WTC11 (cell line): ENCODE data around the gene FTH1. TPM values are rescaled to one million over a fixed set of nuclear protein-coding genes. Genes with fewer than 3 reads are reported as not detected.

ENCODE experiments used
- ATAC-seq: fragments of 200-7000 bp; cut with Tn5 transposase; 2 replicates; pipeline ENCODE4 v1.10.0; 2021; ENCODE audit warnings: mild to moderate bottlenecking, moderate library complexity
- CTCF ChIA-PET: fragments of 300-600 bp; sonication (Branson Sonifier 250); formaldehyde crosslinking; loops from one replicate; lab custom pipeline; 2021; ENCODE audit warnings: antibody characterized with exemption; lab: Charles Lee
- POLR2A ChIA-PET: fragments of 350-600 bp; sonication (Branson Sonifier 250); formaldehyde crosslinking; loops from one replicate; lab custom pipeline; 2021; ENCODE audit warnings: antibody characterized with exemption; lab: Charles Lee
- DNase-seq: peaks from one replicate; pipeline ENCODE4 v3.0.0; 2021; ENCODE audit warnings: low spot score
- H3K27ac Mint-ChIP-seq: 2 replicates; pipeline ENCODE4 v1.8.0; 2021; ENCODE audit warnings: mixed read lengths
- H3K27me3 Mint-ChIP-seq: 2 replicates; pipeline ENCODE4 v1.8.0; 2021; ENCODE audit warnings: low read depth, mild to moderate bottlenecking, moderate library complexity, mixed read lengths
- H3K36me3 Mint-ChIP-seq: 2 replicates; pipeline ENCODE4 v1.8.0; 2021; ENCODE audit warnings: mixed read lengths
- H3K4me1 Mint-ChIP-seq: 2 replicates; pipeline ENCODE4 v1.8.0; 2022; ENCODE audit warnings: mixed read lengths
- H3K4me3 Mint-ChIP-seq: 2 replicates; pipeline ENCODE4 v1.8.0; 2021; ENCODE audit warnings: mild to moderate bottlenecking, moderate library complexity, mixed read lengths
- H3K9me3 Mint-ChIP-seq: 2 replicates; pipeline ENCODE4 v1.8.0; 2021; ENCODE audit warnings: mixed read lengths
- CBFB ChIP-seq: sonication (generic); formaldehyde crosslinking; IDR thresholded peaks from 2 replicates; pipeline ENCODE4 v1.8.1; 2022; ENCODE audit warnings: mild to moderate bottlenecking, low read depth, missing genetic modification reagents
- ELF4 ChIP-seq: sonication (generic); formaldehyde crosslinking; IDR thresholded peaks from 2 replicates; pipeline ENCODE4 v1.8.1; 2022; ENCODE audit warnings: low read depth, mild to moderate bottlenecking, moderate library complexity, missing genetic modification reagents
- FOXJ3 ChIP-seq: sonication (generic); formaldehyde crosslinking; IDR thresholded peaks from 2 replicates; pipeline ENCODE4 v1.9.0; 2021; ENCODE audit warnings: missing genetic modification reagents, mild to moderate bottlenecking, borderline replicate concordance
- GRHL2 ChIP-seq: fragments of 250-450 bp; sonication (Bioruptor Pico); IDR thresholded peaks from 2 replicates; pipeline ENCODE4 v1.8.0; 2022; ENCODE audit warnings: mild to moderate bottlenecking, moderate library complexity; ENCODE audit not compliant: insufficient replicate concordance, severe bottlenecking
- IRF2 ChIP-seq: sonication (generic); formaldehyde crosslinking; IDR thresholded peaks from 2 replicates; pipeline ENCODE4 v1.8.0; 2022; ENCODE audit warnings: low read depth, missing genetic modification reagents, borderline replicate concordance
- JAZF1 ChIP-seq: fragments of 250-450 bp; sonication (Bioruptor Pico); IDR thresholded peaks from 2 replicates; pipeline ENCODE4 v1.9.0; 2021; ENCODE audit warnings: moderate library complexity, mild to moderate bottlenecking, inconsistent platforms
- NFATC4 ChIP-seq: fragments of 250-450 bp; sonication (Bioruptor Pico); IDR thresholded peaks from 2 replicates; pipeline ENCODE4 v1.9.0; 2021; ENCODE audit warnings: mild to moderate bottlenecking
- RELA ChIP-seq: sonication (generic); formaldehyde crosslinking; IDR thresholded peaks from 2 replicates; pipeline ENCODE4 v1.8.1; 2022; ENCODE audit warnings: missing genetic modification reagents, mild to moderate bottlenecking, borderline replicate concordance
- RORB ChIP-seq: fragments of 250-450 bp; sonication (Bioruptor Pico); IDR thresholded peaks from 2 replicates; pipeline ENCODE4 v1.9.0; 2021; ENCODE audit warnings: mild to moderate bottlenecking
- ZNF317 ChIP-seq: sonication (generic); formaldehyde crosslinking; IDR thresholded peaks from 2 replicates; pipeline ENCODE4 v1.8.1; 2023; ENCODE audit warnings: low read depth, mild to moderate bottlenecking, moderate library complexity, missing genetic modification reagents, borderline replicate concordance
- ZNF423 ChIP-seq: fragments of 250-450 bp; sonication (Bioruptor Pico); IDR thresholded peaks from 2 replicates; pipeline ENCODE4 v2.1.2; 2022; ENCODE audit warnings: mild to moderate bottlenecking, moderate library complexity
- total RNA-seq: library from RNA; stranded (reverse); gene quantifications from 3 replicates; pipeline ENCODE4 v1.2.3, GENCODE V29; 2021
- TF ChIP-seq, protein P1 (sequence below): sonication (generic); formaldehyde crosslinking; IDR thresholded peaks from 2 replicates; pipeline ENCODE4 v1.8.0; 2022; ENCODE audit warnings: mild to moderate bottlenecking, missing genetic modification reagents
- TF ChIP-seq, protein P2 (sequence below): fragments of 250-450 bp; sonication (Bioruptor Pico); IDR thresholded peaks from 2 replicates; pipeline ENCODE4 v1.9.0; 2021; ENCODE audit warnings: mild to moderate bottlenecking, borderline replicate concordance
- TF ChIP-seq, protein P3 (sequence below): sonication (generic); formaldehyde crosslinking; IDR thresholded peaks from 2 replicates; pipeline ENCODE4 v1.8.1; 2023; ENCODE audit warnings: mild to moderate bottlenecking, moderate library complexity, missing genetic modification reagents
- TF ChIP-seq, protein P4 (sequence below): sonication (generic); formaldehyde crosslinking; IDR thresholded peaks from 2 replicates; pipeline ENCODE4 v1.8.0; 2022; ENCODE audit warnings: mild to moderate bottlenecking, missing genetic modification reagents
- TF ChIP-seq, protein P5 (sequence below): sonication (generic); formaldehyde crosslinking; IDR thresholded peaks from 2 replicates; pipeline ENCODE4 v1.8.1; 2023; ENCODE audit warnings: mild to moderate bottlenecking, missing genetic modification reagents
- TF ChIP-seq, protein P6 (sequence below): sonication (generic); formaldehyde crosslinking; IDR thresholded peaks from 2 replicates; pipeline ENCODE4 v1.8.0; 2022; ENCODE audit warnings: mild to moderate bottlenecking, missing genetic modification reagents
- TF ChIP-seq, protein P7 (sequence below): fragments of 200-600 bp; IDR thresholded peaks from 2 replicates; pipeline ENCODE4 v1.8.0; 2022; ENCODE audit warnings: antibody characterized with exemption

FTH1 gene
- total RNA-seq, 1 experiment from 2014 or later = 1,108 TPM

DNA sequence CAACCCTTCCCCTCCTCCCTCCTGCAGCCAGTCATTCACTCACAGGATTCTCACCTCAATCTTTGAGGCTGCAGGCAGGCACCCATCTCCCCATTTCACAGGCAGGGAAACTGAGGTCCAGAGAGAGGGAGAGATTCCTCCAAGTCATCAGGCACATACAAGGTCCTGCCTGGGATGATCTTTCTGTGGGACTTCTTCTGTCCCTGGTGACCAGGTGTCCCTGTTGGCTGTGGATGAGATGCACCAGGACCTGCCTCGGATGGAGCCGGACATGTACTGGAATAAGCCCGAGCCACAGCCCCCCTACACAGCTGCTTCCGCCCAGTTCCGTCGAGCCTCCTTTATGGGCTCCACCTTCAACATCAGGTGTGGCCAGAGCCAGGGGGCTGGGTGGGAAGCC lies 7.8 kb downstream of the FTH1 start:
- DNase-seq = peak; percentile 9
- Mint-ChIP-seq H3K4me3 (no peak overlapping the region), H3K4me1 (peaks cover 5% of the 10 kb centered on the region; the same call in 1 of the 2 replicates), H3K27ac (no peak overlapping the region), H3K9me3 (no peaks in the 10 kb centered on the region), H3K36me3 (peaks cover 19% of the 10 kb centered on the region), H3K27me3 (peaks cover 15% of the 10 kb centered on the region)
- CTCF ChIA-PET = interaction anchor here (1.0 to 3.6 kb wide), 5 partner anchors 10 to 149 kb away, joined by 3 to 19 read pairs (median 7); no protein-coding TSS in a partner anchor
- ATAC-seq = no peak
- no peak for TF ChIP-seq NFATC4 (CRISPR knock-in tag)
- TF ChIP-seq, protein P1, sequence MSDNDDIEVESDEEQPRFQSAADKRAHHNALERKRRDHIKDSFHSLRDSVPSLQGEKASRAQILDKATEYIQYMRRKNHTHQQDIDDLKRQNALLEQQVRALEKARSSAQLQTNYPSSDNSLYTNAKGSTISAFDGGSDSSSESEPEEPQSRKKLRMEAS (CRISPR knock-in tag) = no peak
- TF ChIP-seq ZNF423 (CRISPR knock-in tag) = no peak
- TF ChIP-seq, protein P2, sequence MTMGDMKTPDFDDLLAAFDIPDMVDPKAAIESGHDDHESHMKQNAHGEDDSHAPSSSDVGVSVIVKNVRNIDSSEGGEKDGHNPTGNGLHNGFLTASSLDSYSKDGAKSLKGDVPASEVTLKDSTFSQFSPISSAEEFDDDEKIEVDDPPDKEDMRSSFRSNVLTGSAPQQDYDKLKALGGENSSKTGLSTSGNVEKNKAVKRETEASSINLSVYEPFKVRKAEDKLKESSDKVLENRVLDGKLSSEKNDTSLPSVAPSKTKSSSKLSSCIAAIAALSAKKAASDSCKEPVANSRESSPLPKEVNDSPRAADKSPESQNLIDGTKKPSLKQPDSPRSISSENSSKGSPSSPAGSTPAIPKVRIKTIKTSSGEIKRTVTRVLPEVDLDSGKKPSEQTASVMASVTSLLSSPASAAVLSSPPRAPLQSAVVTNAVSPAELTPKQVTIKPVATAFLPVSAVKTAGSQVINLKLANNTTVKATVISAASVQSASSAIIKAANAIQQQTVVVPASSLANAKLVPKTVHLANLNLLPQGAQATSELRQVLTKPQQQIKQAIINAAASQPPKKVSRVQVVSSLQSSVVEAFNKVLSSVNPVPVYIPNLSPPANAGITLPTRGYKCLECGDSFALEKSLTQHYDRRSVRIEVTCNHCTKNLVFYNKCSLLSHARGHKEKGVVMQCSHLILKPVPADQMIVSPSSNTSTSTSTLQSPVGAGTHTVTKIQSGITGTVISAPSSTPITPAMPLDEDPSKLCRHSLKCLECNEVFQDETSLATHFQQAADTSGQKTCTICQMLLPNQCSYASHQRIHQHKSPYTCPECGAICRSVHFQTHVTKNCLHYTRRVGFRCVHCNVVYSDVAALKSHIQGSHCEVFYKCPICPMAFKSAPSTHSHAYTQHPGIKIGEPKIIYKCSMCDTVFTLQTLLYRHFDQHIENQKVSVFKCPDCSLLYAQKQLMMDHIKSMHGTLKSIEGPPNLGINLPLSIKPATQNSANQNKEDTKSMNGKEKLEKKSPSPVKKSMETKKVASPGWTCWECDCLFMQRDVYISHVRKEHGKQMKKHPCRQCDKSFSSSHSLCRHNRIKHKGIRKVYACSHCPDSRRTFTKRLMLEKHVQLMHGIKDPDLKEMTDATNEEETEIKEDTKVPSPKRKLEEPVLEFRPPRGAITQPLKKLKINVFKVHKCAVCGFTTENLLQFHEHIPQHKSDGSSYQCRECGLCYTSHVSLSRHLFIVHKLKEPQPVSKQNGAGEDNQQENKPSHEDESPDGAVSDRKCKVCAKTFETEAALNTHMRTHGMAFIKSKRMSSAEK (CRISPR knock-in tag) = no peak
- TF ChIP-seq, protein P3, sequence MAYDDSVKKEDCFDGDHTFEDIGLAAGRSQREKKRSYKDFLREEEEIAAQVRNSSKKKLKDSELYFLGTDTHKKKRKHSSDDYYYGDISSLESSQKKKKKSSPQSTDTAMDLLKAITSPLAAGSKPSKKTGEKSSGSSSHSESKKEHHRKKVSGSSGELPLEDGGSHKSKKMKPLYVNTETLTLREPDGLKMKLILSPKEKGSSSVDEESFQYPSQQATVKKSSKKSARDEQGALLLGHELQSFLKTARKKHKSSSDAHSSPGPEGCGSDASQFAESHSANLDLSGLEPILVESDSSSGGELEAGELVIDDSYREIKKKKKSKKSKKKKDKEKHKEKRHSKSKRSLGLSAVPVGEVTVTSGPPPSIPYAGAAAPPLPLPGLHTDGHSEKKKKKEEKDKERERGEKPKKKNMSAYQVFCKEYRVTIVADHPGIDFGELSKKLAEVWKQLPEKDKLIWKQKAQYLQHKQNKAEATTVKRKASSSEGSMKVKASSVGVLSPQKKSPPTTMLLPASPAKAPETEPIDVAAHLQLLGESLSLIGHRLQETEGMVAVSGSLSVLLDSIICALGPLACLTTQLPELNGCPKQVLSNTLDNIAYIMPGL (CRISPR knock-in tag) = no peak
- no peak for TF ChIP-seq CBFB
- TF ChIP-seq, protein P4, sequence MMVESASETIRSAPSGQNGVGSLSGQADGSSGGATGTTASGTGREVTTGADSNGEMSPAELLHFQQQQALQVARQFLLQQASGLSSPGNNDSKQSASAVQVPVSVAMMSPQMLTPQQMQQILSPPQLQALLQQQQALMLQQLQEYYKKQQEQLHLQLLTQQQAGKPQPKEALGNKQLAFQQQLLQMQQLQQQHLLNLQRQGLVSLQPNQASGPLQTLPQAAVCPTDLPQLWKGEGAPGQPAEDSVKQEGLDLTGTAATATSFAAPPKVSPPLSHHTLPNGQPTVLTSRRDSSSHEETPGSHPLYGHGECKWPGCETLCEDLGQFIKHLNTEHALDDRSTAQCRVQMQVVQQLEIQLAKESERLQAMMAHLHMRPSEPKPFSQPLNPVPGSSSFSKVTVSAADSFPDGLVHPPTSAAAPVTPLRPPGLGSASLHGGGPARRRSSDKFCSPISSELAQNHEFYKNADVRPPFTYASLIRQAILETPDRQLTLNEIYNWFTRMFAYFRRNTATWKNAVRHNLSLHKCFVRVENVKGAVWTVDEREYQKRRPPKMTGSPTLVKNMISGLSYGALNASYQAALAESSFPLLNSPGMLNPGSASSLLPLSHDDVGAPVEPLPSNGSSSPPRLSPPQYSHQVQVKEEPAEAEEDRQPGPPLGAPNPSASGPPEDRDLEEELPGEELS (CRISPR knock-in tag) = no peak
- no peak for TF ChIP-seq FOXJ3
- TF ChIP-seq JAZF1 (CRISPR knock-in tag) = no peak
- no peak for TF ChIP-seq ELF4 (CRISPR knock-in tag)
- no peak for TF ChIP-seq IRF2 (CRISPR knock-in tag)
- no peak for TF ChIP-seq RELA (CRISPR knock-in tag)
- no peak for TF ChIP-seq GRHL2 (CRISPR knock-in tag)
- TF ChIP-seq RORB (CRISPR knock-in tag) = no peak
- no peak for TF ChIP-seq ZNF317 (CRISPR knock-in tag)
- TF ChIP-seq, protein P5, sequence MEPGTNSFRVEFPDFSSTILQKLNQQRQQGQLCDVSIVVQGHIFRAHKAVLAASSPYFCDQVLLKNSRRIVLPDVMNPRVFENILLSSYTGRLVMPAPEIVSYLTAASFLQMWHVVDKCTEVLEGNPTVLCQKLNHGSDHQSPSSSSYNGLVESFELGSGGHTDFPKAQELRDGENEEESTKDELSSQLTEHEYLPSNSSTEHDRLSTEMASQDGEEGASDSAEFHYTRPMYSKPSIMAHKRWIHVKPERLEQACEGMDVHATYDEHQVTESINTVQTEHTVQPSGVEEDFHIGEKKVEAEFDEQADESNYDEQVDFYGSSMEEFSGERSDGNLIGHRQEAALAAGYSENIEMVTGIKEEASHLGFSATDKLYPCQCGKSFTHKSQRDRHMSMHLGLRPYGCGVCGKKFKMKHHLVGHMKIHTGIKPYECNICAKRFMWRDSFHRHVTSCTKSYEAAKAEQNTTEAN (CRISPR knock-in tag) = no peak
- TF ChIP-seq, protein P6, sequence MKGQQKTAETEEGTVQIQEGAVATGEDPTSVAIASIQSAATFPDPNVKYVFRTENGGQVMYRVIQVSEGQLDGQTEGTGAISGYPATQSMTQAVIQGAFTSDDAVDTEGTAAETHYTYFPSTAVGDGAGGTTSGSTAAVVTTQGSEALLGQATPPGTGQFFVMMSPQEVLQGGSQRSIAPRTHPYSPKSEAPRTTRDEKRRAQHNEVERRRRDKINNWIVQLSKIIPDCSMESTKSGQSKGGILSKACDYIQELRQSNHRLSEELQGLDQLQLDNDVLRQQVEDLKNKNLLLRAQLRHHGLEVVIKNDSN (CRISPR knock-in tag) = no peak
- TF ChIP-seq, protein P7, sequence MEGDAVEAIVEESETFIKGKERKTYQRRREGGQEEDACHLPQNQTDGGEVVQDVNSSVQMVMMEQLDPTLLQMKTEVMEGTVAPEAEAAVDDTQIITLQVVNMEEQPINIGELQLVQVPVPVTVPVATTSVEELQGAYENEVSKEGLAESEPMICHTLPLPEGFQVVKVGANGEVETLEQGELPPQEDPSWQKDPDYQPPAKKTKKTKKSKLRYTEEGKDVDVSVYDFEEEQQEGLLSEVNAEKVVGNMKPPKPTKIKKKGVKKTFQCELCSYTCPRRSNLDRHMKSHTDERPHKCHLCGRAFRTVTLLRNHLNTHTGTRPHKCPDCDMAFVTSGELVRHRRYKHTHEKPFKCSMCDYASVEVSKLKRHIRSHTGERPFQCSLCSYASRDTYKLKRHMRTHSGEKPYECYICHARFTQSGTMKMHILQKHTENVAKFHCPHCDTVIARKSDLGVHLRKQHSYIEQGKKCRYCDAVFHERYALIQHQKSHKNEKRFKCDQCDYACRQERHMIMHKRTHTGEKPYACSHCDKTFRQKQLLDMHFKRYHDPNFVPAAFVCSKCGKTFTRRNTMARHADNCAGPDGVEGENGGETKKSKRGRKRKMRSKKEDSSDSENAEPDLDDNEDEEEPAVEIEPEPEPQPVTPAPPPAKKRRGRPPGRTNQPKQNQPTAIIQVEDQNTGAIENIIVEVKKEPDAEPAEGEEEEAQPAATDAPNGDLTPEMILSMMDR = no peak
- POLR2A ChIA-PET = interaction anchor here (0.7 to 1.1 kb wide), 2 partner anchors 8 to 10 kb away, joined by 3 to 4 read pairs; partner anchors contain the start of gene BEST1
